PC-9 (cell line): Measurements from ENCODE around the gene FOXS1. TPM values are rescaled to one million over a fixed set of nuclear protein-coding genes. Genes with fewer than 3 reads are reported as not detected.

Experiments used
- BruUV-seq: library from RNA; stranded (reverse); fragments of 400-500 nt; replicated peaks from 2 replicates; lab custom pipeline; 2021; lab: Mats Ljungman, UMichigan
- CTCF ChIA-PET: fragments of 300-600 bp; sonication (Branson Sonifier 250); formaldehyde crosslinking; loops from one replicate; lab custom pipeline; 2022; ENCODE audit warnings: antibody characterized with exemption; lab: Charles Lee
- POLR2A ChIA-PET: fragments of 300-600 bp; sonication (Branson Sonifier 250); formaldehyde crosslinking; loops from one replicate; lab custom pipeline; 2022; ENCODE audit warnings: antibody characterized with exemption; ENCODE audit not compliant: unreplicated experiment; lab: Charles Lee
- DNase-seq, 2 experiments: peaks; one replicate each; pipeline versions ENCODE4 v3.0.0 to v3.0.0-alpha.2; 2015 to 2022; ENCODE audit warnings: mixed read lengths in 1 of 2
- H2AFZ ChIP-seq: fragments of 200-600 bp; sonication (generic); 2 replicates; pipeline ENCODE4 v1.8.1; 2017; ENCODE audit warnings: antibody characterized with exemption
- H3F3A ChIP-seq: fragments of 200-600 bp; sonication (generic); 2 replicates; pipeline ENCODE4 v1.8.1; 2017; ENCODE audit warnings: antibody characterized with exemption, mild to moderate bottlenecking, low read depth; ENCODE audit not compliant: insufficient read depth
- H3K27ac ChIP-seq: fragments of 200-600 bp; sonication (generic); 2 replicates; pipeline ENCODE4 v1.6.1; 2016; ENCODE audit warnings: mixed run types
- H3K27me3 ChIP-seq: fragments of 200-600 bp; sonication (generic); 2 replicates; pipeline ENCODE4 v1.6.1; 2016; ENCODE audit warnings: low read depth, mixed run types; ENCODE audit not compliant: insufficient read depth
- H3K36me3 ChIP-seq: fragments of 200-600 bp; sonication (generic); 2 replicates; pipeline ENCODE4 v1.6.1; 2016; ENCODE audit warnings: low read depth, mixed run types
- H3K4me1 ChIP-seq: fragments of 200-600 bp; sonication (generic); replicated peaks from 2 replicates; pipeline ENCODE4 v1.6.1; 2016; ENCODE audit warnings: mixed run types; ENCODE audit not compliant: insufficient read depth
- H3K4me2 ChIP-seq: fragments of 200-600 bp; sonication (generic); 2 replicates; pipeline ENCODE4 v1.6.1; 2017; ENCODE audit warnings: mixed run types
- H3K4me3 ChIP-seq: fragments of 200-600 bp; sonication (generic); 2 replicates; pipeline ENCODE4 v1.6.1; 2016; ENCODE audit warnings: mixed run types
- H3K79me2 ChIP-seq: fragments of 200-600 bp; sonication (generic); 2 replicates; pipeline ENCODE4 v1.6.1; 2017; ENCODE audit warnings: low read depth, mixed run types
- H3K9me2 ChIP-seq: fragments of 200-600 bp; sonication (generic); 2 replicates; pipeline ENCODE4 v1.8.1; 2017; ENCODE audit warnings: mild to moderate bottlenecking; ENCODE audit not compliant: insufficient read depth
- H3K9me3 ChIP-seq: fragments of 200-600 bp; sonication (generic); 2 replicates; pipeline ENCODE4 v1.8.1; 2016; ENCODE audit warnings: low read depth; ENCODE audit not compliant: insufficient read depth
- H4K20me1 ChIP-seq: fragments of 200-600 bp; sonication (generic); 2 replicates; pipeline ENCODE4 v1.8.1; 2017; ENCODE audit not compliant: insufficient read depth
- CTCF ChIP-seq: fragments of 200-600 bp; sonication (generic); conservative IDR thresholded peaks from 2 replicates; pipeline ENCODE4 v1.6.1; 2017; ENCODE audit warnings: mixed run types, antibody characterized with exemption, mild to moderate bottlenecking, moderate library complexity
- EZH2 ChIP-seq: fragments of 200-600 bp; sonication (generic); IDR thresholded peaks from 2 replicates; pipeline ENCODE4 v1.8.0; 2017; ENCODE audit warnings: antibody characterized with exemption, low read depth
- intact Hi-C: fragments of 100-400 bp; cut with micrococcal nuclease; formaldehyde crosslinking; loops from one replicate; pipeline ENCODE4 v1.10.0; 2022; ENCODE audit not compliant: unreplicated experiment
- total RNA-seq: library from RNA; stranded (reverse); gene quantifications from 2 replicates; pipeline ENCODE4 v1.2.3, GENCODE V29; 2021

FOXS1 gene
- total RNA-seq, 1 experiment from 2014 or later = not detected

- H3K27me3 ChIP-seq = peaks cover 48% of the 10 kb centered on the region
- H3K9me3 ChIP-seq = no peaks in the 10 kb centered on the region
- H4K20me1 ChIP-seq = no peaks in the 10 kb centered on the region
- no peaks in the 10 kb centered on the region for H3K9me2 ChIP-seq
- H3K4me2 ChIP-seq = no peak overlapping the region
- no peaks in the 10 kb centered on the region for H3K79me2 ChIP-seq
- BruUV-seq = no TSS peak
- intact Hi-C loops = no loop called here
- DNase-seq = no peak
- no peak overlapping the region for H3K27ac ChIP-seq
- ChIA-PET CTCF (no interaction called here), POLR2A (no interaction called here)
- no peak overlapping the region for H2AFZ ChIP-seq
- peaks cover 10% of the 10 kb centered on the region; the same call in 1 of the 2 replicates for H3K4me1 ChIP-seq
- no peak overlapping the region for H3K4me3 ChIP-seq
- no peaks in the 10 kb centered on the region for H3K36me3 ChIP-seq
- no peaks in the 10 kb centered on the region for H3F3A ChIP-seq
- no peak for TF ChIP-seq CTCF
- TF ChIP-seq EZH2 = no peak
Measured at GRCh38 chr20:31875671-31876070, 30.3 kb upstream of the FOXS1 start.

- H3K4me2 ChIP-seq = no peak overlapping the region
- no peak for DNase-seq
- no peaks in the 10 kb centered on the region for H3K9me3 ChIP-seq
- H3K27ac ChIP-seq = no peak overlapping the region
- POLR2A ChIA-PET = no interaction called here
- BruUV-seq = no TSS peak
- H3K4me3 ChIP-seq = no peak overlapping the region
- CTCF ChIA-PET = interaction anchor here (1.2 kb wide), 1 partner anchor 34 kb away, joined by 3 read pairs; no protein-coding TSS in a partner anchor
- no peaks in the 10 kb centered on the region for H3F3A ChIP-seq
- intact Hi-C loops = no loop called here
- no peaks in the 10 kb centered on the region for H3K4me1 ChIP-seq
- peaks cover 73% of the 10 kb centered on the region for H3K27me3 ChIP-seq
- no peaks in the 10 kb centered on the region for H4K20me1 ChIP-seq
- H2AFZ ChIP-seq = no peak overlapping the region
- no peaks in the 10 kb centered on the region for H3K36me3 ChIP-seq
- H3K79me2 ChIP-seq = no peaks in the 10 kb centered on the region
- no peaks in the 10 kb centered on the region for H3K9me2 ChIP-seq
- TF ChIP-seq CTCF = no peak
- TF ChIP-seq EZH2 = no peak
Measured at GRCh38 chr20:31872406-31872805, 27.0 kb upstream of the FOXS1 start.

GRCh38 chr20:31871618-31871954 lies 26.2 kb upstream of the FOXS1 start:
- intact Hi-C loops = no loop called here
- Histone ChIP-seq H3F3A (no peaks in the 10 kb centered on the region), H3K4me2 (no peak overlapping the region), H3K9me2 (no peaks in the 10 kb centered on the region), H3K27ac (no peak overlapping the region), H4K20me1 (no peaks in the 10 kb centered on the region), H3K9me3 (no peaks in the 10 kb centered on the region), H2AFZ (no peak overlapping the region), H3K4me1 (no peaks in the 10 kb centered on the region), H3K79me2 (no peaks in the 10 kb centered on the region), H3K27me3 (peaks cover 75% of the 10 kb centered on the region), H3K4me3 (no peak overlapping the region), H3K36me3 (no peaks in the 10 kb centered on the region)
- TF ChIP-seq CTCF = no peak
- TF ChIP-seq EZH2 = no peak
- BruUV-seq = no TSS peak
- ChIA-PET POLR2A (no interaction called here), CTCF (interaction anchor here (0.6 to 1.2 kb wide), 2 partner anchors 19 to 34 kb away, joined by 3 to 8 read pairs; no protein-coding TSS in a partner anchor)
- DNase-seq = no peak
